HepG2 (cell line): ENCODE measurements around the gene PRR36. TPM values are rescaled to one million over a fixed set of nuclear protein-coding genes. Genes with fewer than 3 reads are reported as not detected.

Experiments
- AFF4 ChIP-seq: sonication (generic); formaldehyde crosslinking; IDR thresholded peaks from 2 replicates; pipeline ENCODE4 v1.4.0; 2020; ENCODE audit warnings: missing genetic modification reagents
- GABPB1 ChIP-seq: IDR thresholded peaks from 2 replicates; pipeline ENCODE4 v1.6.1; 2016; ENCODE audit warnings: mild to moderate bottlenecking, missing genetic modification reagents, moderate library complexity, missing compliant biosample characterization
- MNT ChIP-seq: fragments of 450-650 bp; IDR thresholded peaks from 2 replicates; pipeline ENCODE4 v1.6.1; 2016
- NFIC ChIP-seq: IDR thresholded peaks from 2 replicates; pipeline ENCODE4 v1.6.1; 2012; ENCODE audit warnings: mild to moderate bottlenecking, low read length, inconsistent platforms
- RFX5 ChIP-seq: IDR thresholded peaks from 2 replicates; pipeline ENCODE4 v1.6.1; 2011; ENCODE audit warnings: low read depth, low read length, improper control_type of control experiment
- SAFB2 ChIP-seq: sonication (generic); formaldehyde crosslinking; IDR thresholded peaks from 2 replicates; pipeline ENCODE4 v1.5.1; 2020; ENCODE audit warnings: missing genetic modification reagents, low read depth, mild to moderate bottlenecking, borderline replicate concordance
- SMARCE1 ChIP-seq: fragments of 450-650 bp; IDR thresholded peaks from 2 replicates; pipeline ENCODE4 v1.6.1; 2017; ENCODE audit warnings: borderline replicate concordance
- SPEN ChIP-seq: sonication (generic); formaldehyde crosslinking; IDR thresholded peaks from 2 replicates; pipeline ENCODE4 v1.5.1; 2020; ENCODE audit warnings: low read depth, mild to moderate bottlenecking, missing genetic modification reagents
- TOE1 ChIP-seq: sonication (generic); formaldehyde crosslinking; IDR thresholded peaks from 2 replicates; pipeline ENCODE4 v1.4.0; 2020; ENCODE audit warnings: mild to moderate bottlenecking, missing genetic modification reagents
- TOPORS ChIP-seq: sonication (generic); formaldehyde crosslinking; IDR thresholded peaks from 2 replicates; pipeline ENCODE4 v1.8.0; 2023; ENCODE audit warnings: mild to moderate bottlenecking, missing genetic modification reagents
- TRIM22 ChIP-seq: fragments of 450-650 bp; IDR thresholded peaks from 2 replicates; pipeline ENCODE4 v1.6.1; 2017
- ZNF230 ChIP-seq: sonication (generic); formaldehyde crosslinking; IDR thresholded peaks from 2 replicates; pipeline ENCODE4 v1.4.0; 2020; ENCODE audit warnings: mild to moderate bottlenecking, missing genetic modification reagents
- ZNF280D ChIP-seq: sonication (generic); formaldehyde crosslinking; IDR thresholded peaks from 2 replicates; pipeline ENCODE4 v1.5.1; 2020; ENCODE audit warnings: mild to moderate bottlenecking, missing genetic modification reagents
- ZNF331 ChIP-seq: sonication (generic); formaldehyde crosslinking; IDR thresholded peaks from 2 replicates; pipeline ENCODE4 v1.4.0; 2020; ENCODE audit warnings: missing genetic modification reagents
- ZNF558 ChIP-seq: sonication (generic); formaldehyde crosslinking; IDR thresholded peaks from 2 replicates; pipeline ENCODE4 v1.9.0; 2022; ENCODE audit warnings: mild to moderate bottlenecking, missing genetic modification reagents, borderline replicate concordance
- ZNF674 ChIP-seq: sonication (generic); formaldehyde crosslinking; IDR thresholded peaks from 2 replicates; pipeline ENCODE4 v1.5.0; 2020; ENCODE audit warnings: low read depth, mild to moderate bottlenecking, missing genetic modification reagents
- ZNF770 ChIP-seq: sonication (generic); formaldehyde crosslinking; IDR thresholded peaks from 2 replicates; pipeline ENCODE4 v1.5.0; 2020; ENCODE audit warnings: mild to moderate bottlenecking, missing genetic modification reagents
- polyA plus RNA-seq, 8 experiments: library from polyadenylated mRNA; depleted of rRNA in 3 of 8; stranded (reverse) in 7 of 8; unstranded in 1 of 8; fragments of >200 nt; fragmentation: Illumina TruSeq in 4 of 8; extraction: Trizol in 4 of 8; gene quantifications; 2 replicates each; pipeline versions ENCODE4 v1.2.1 to v1.2.3, GENCODE V29; 2011 to 2016; ENCODE audit warnings: low read depth in 4 of 8, missing spikeins in 1 of 8, mixed read lengths in 1 of 8; ENCODE audit not compliant: insufficient read depth in 1 of 8
- total RNA-seq, 5 experiments: library from RNA; depleted of rRNA; stranded (reverse); fragments of >200 nt; fragmentation: Illumina TruSeq; extraction: Trizol; gene quantifications; 2 replicates each; pipeline ENCODE4 v1.2.3, GENCODE V29; 2016; ENCODE audit warnings: low read depth in 1 of 5

PRR36 gene
- total and polyA plus RNA-seq, 2 of the 13 experiments (the other 11 are each of a cell fraction or from before 2014, with no cell fraction given) = 0.07 to 0.17 TPM

- TF ChIP-seq ZNF230 (CRISPR knock-in tag) (0 out of 2 replicates have a peak, but pooled peaks have one; percentile 1), SAFB2 (CRISPR knock-in tag) (no peak), ZNF558 (CRISPR knock-in tag) (no peak), AFF4 (CRISPR knock-in tag) (no peak), TOPORS (CRISPR knock-in tag) (no peak), GABPB1 (CRISPR knock-in tag) (0 out of 2 replicates have a peak, but pooled peaks have one; percentile 21), TRIM22 (no peak), SPEN (0 out of 2 replicates have a peak, but pooled peaks have one; percentile 16), NFIC (no peak), ZNF770 (CRISPR knock-in tag) (no peak), TOE1 (CRISPR knock-in tag) (no peak), RFX5 (no peak), ZNF674 (no peak), MNT (peak; percentile 69), ZNF280D (CRISPR knock-in tag) (no peak), SMARCE1 (no peak), ZNF331 (no peak; the same call in 1 of the 2 replicates)
Measured at GRCh38 chr19:7870571-7871436, 3.4 kb downstream of the PRR36 start (continued).
